ENCODE results near the gene P3R3URF. TPM values are rescaled to one million over a fixed set of nuclear protein-coding genes. Genes with fewer than 3 reads are reported as not detected.
"Not testable (repeated sequence)": the region's sequence is repeated elsewhere in the genome, so short reads cannot be mapped to it uniquely, and the experiment has no call there.

P3R3URF gene
- total RNA-seq = not detected in 2 replicates

DNA sequence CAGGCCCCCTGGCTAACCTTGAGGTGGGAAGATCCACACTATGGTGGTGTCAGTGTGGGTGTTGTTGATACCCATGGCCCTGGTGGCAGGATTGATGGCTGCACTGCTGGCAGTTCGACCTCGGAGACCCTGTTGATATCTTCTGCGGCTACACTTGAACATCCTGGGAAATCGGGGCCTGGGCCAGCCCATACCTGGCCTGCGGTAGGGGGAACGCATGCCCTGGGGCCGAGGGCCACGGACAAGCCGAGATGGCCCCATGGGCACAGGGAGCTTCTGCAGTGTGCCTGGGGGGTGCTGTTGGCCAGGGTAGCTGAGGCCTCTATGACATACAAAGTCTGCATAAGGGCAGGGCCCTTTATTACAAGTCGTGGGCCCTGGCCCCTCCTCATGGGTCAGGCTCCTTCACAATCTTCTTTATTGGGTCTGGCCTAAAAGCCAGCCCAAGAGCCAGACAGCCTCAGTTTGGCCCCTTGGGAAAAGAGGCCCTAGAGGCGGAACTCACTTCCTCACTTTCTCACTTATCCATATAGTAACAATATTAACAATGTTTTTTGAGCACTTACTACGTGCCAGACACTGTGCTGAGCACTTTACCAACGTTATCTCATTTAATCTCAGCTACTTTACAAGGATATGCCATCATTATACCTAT, at the start of gene P3R3URF:
Gene P3R3URF (minus strand): TSS at position 278 of the 655 bp plus-strand sequence. CDS start 17 bp downstream, at position 261.
- intact Hi-C loops (cut with micrococcal nuclease) = no loop called here
- DNase-seq (ENCODE audit: low spot score) = no peak
- Mint-ChIP-seq H3K4me3 (no peak within 1 kb of the TSS), H3K36me3 (ENCODE audit: low read depth) (no peaks in the 10 kb centered on the region), H3K9me3 (no peaks in the 10 kb centered on the region), H3K27ac (no peak within 1 kb of the TSS), H3K27me3 (ENCODE audit: insufficient read depth) (peaks cover 8% of the 10 kb centered on the region), H3K4me1 (ENCODE audit: low read depth) (no peaks in the 10 kb centered on the region)

DNA sequence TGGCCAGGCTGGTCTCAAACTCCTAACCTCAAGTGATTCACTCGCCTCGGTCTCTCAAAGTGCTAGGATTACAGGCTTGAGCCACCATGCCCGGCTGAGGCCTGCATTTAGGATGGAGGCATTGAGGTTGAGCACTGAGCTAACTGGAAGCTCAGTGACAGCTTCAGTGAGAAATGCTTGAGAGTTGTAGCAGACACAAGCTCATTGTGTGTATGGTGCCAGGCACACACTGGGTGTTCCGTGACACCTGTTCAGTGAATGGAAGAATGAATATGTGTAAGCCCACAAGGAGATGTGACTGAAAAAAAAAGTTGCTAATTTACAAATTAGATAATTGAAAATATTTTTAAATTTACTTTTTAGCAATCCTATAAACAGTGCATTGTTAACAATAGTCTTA, 48.7 kb upstream of the P3R3URF start:
- intact Hi-C loops (cut with micrococcal nuclease) = no loop called here
- Mint-ChIP-seq H3K27ac (no peak overlapping the region), H3K4me1 (ENCODE audit: low read depth) (no peaks in the 10 kb centered on the region), H3K36me3 (ENCODE audit: low read depth) (no peaks in the 10 kb centered on the region), H3K27me3 (ENCODE audit: insufficient read depth) (peaks cover 3% of the 10 kb centered on the region), H3K4me3 (no peak overlapping the region), H3K9me3 (no peaks in the 10 kb centered on the region)
- no peak for DNase-seq (ENCODE audit: low spot score)

- H3K36me3 Mint-ChIP-seq (ENCODE audit: low read depth) = no peaks in the 10 kb centered on the region
- no peaks in the 10 kb centered on the region for H3K4me1 Mint-ChIP-seq (ENCODE audit: low read depth)
- peaks cover 3% of the 10 kb centered on the region for H3K27me3 Mint-ChIP-seq (ENCODE audit: insufficient read depth)
- no peak overlapping the region for H3K4me3 Mint-ChIP-seq
- peak; percentile 34 for DNase-seq (ENCODE audit: low spot score)
- no peaks in the 10 kb centered on the region for H3K9me3 Mint-ChIP-seq
- H3K27ac Mint-ChIP-seq = no peak overlapping the region
- intact Hi-C loops (cut with micrococcal nuclease) = loop anchor here (1.0 kb wide), 3 partner anchors 25 to 186 kb away; partner anchors contain the start of gene POMGNT1
These were observed 47.2 kb upstream of the P3R3URF start for GRCh38 chr1:46223472-46223943.

GRCh38 chr1:46223055-46223454, 46.8 kb upstream of the P3R3URF start:
- H3K36me3 Mint-ChIP-seq (ENCODE audit: low read depth); H3K9me3 Mint-ChIP-seq; H3K27me3 Mint-ChIP-seq (ENCODE audit: insufficient read depth); H3K27ac Mint-ChIP-seq; H3K4me3 Mint-ChIP-seq; DNase-seq (ENCODE audit: low spot score); H3K4me1 Mint-ChIP-seq (ENCODE audit: low read depth): not testable (repeated sequence)
- intact Hi-C loops (cut with micrococcal nuclease) = loop anchor here (1.0 kb wide), 3 partner anchors 25 to 186 kb away; partner anchors contain the start of gene POMGNT1

DNA sequence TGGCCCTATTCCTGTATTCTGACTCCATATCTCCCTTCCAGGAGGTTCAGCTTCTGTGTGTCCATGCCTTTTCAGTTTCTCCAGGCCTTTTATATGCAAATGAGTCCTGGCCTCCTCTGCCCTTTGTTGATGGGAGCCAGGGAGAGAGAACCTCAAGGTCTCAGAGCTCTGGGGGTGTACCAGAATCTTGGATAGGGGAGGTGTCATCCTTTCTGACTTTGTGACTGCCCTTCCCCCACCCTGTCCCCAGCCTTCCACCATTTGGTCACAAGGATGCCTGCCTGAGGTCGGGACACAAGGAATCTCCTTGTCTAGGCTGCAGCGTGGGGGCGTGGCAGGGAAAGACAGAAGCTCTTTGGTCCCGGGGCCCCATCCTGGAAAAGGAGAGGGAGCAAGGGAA, 45.5 kb upstream of the P3R3URF start:
- no peak for DNase-seq (ENCODE audit: low spot score)
- H3K9me3 Mint-ChIP-seq = no peaks in the 10 kb centered on the region
- H3K27ac Mint-ChIP-seq = no peak overlapping the region
- no peaks in the 10 kb centered on the region for H3K36me3 Mint-ChIP-seq (ENCODE audit: low read depth)
- no peak overlapping the region for H3K4me3 Mint-ChIP-seq
- peaks cover 4% of the 10 kb centered on the region for H3K27me3 Mint-ChIP-seq (ENCODE audit: insufficient read depth)
- intact Hi-C loops (cut with micrococcal nuclease) = no loop called here
- no peaks in the 10 kb centered on the region for H3K4me1 Mint-ChIP-seq (ENCODE audit: low read depth)

DNA sequence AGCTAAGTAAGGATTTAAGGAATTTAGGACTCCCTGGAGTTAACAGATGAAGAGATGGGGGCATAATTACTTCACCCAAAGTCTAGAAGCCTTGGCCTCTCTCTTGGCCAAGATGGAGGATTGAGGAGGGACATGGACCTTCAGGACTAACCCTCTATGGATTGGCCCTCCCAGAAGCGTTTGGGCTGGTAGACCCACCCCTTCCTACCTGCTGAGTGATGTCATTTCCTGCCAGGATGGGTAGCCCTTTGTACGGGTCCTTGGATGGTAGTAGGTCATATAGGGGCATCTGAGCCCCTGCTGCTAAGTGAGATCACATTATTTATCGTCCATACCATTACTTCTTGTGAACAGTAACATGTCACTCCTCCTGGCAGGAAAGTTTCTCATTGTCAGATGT, 44.5 kb upstream of the P3R3URF start:
- no peak for DNase-seq (ENCODE audit: low spot score)
- H3K27me3 Mint-ChIP-seq (ENCODE audit: insufficient read depth) = peaks cover 4% of the 10 kb centered on the region

DNA sequence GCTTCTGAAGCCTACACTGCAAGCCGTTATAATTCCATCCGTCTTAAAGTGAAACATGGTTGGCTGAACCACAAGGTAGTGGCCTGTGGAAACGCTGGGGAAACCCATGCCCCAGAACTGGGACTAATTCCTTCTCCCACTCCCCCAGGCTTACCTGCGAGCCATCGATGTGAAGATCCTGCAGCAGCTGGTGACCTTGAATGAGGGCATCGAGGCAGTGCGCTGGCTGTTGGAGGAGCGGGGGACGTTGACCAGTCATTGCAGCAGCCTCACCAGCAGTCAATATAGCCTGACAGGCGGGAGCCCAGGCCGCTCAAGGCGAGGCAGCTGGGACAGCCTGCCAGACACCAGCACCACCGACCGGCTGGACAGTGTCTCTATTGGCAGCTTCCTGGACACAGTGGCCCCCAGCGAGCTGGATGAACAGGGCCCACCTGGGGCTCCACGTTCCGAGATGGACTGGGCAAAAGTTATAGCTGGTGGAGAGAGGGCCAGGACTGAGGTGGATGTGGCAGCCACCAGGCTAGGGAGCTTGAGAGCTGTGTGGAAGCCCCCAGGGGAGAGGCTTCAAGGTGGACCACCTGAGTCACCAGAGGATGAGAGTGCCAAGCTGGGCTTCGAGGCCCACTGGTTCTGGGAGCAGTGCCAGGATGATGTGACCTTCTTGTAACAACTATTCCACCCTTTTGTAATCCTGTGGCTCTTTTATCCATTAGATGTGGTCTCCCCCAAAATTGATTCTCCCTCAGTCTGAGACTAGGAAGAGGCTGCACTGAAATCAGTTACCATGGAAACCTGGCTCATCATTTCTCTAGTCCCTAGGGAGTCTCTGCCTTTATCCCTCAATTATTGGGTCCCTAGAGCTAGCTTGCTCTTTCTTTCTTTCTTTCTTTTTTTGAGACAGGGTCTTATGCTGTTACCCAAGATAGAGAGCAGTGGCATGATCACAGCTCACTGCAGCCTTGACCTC, 43.5 kb upstream of the P3R3URF start:
- no peak overlapping the region for H3K27ac Mint-ChIP-seq
- no peaks in the 10 kb centered on the region for H3K4me1 Mint-ChIP-seq (ENCODE audit: low read depth)
- no peak for DNase-seq (ENCODE audit: low spot score)
- intact Hi-C loops (cut with micrococcal nuclease) = no loop called here
- H3K36me3 Mint-ChIP-seq (ENCODE audit: low read depth) = no peaks in the 10 kb centered on the region
- no peak overlapping the region for H3K4me3 Mint-ChIP-seq
- H3K27me3 Mint-ChIP-seq (ENCODE audit: insufficient read depth) = peaks cover 4% of the 10 kb centered on the region
- no peaks in the 10 kb centered on the region for H3K9me3 Mint-ChIP-seq

More for the DNA sequence above, 44.5 kb upstream of the P3R3URF start:
- H3K4me3 Mint-ChIP-seq = no peak overlapping the region
- H3K4me1 Mint-ChIP-seq (ENCODE audit: low read depth) = no peaks in the 10 kb centered on the region
- intact Hi-C loops (cut with micrococcal nuclease) = no loop called here
- H3K9me3 Mint-ChIP-seq = no peaks in the 10 kb centered on the region
- no peaks in the 10 kb centered on the region for H3K36me3 Mint-ChIP-seq (ENCODE audit: low read depth)
- H3K27ac Mint-ChIP-seq = no peak overlapping the region

- DNase-seq (ENCODE audit: low spot score) = no peak
- no peak overlapping the region for H3K4me3 Mint-ChIP-seq
- H3K9me3 Mint-ChIP-seq = no peaks in the 10 kb centered on the region
- no peaks in the 10 kb centered on the region for H3K36me3 Mint-ChIP-seq (ENCODE audit: low read depth)
- intact Hi-C loops (cut with micrococcal nuclease) = no loop called here
- H3K27ac Mint-ChIP-seq = no peak overlapping the region
- peaks cover 4% of the 10 kb centered on the region for H3K27me3 Mint-ChIP-seq (ENCODE audit: insufficient read depth)
- no peaks in the 10 kb centered on the region for H3K4me1 Mint-ChIP-seq (ENCODE audit: low read depth)
These were observed 42.2 kb upstream of the P3R3URF start for GRCh38 chr1:46218443-46218842.

GRCh38 chr1:46215504-46215903, 39.2 kb upstream of the P3R3URF start:
- no peak overlapping the region for H3K27ac Mint-ChIP-seq
- DNase-seq (ENCODE audit: low spot score) = no peak
- intact Hi-C loops (cut with micrococcal nuclease) = no loop called here
- no peaks in the 10 kb centered on the region for H3K36me3 Mint-ChIP-seq (ENCODE audit: low read depth)
- peaks cover 2% of the 10 kb centered on the region for H3K27me3 Mint-ChIP-seq (ENCODE audit: insufficient read depth)
- H3K4me3 Mint-ChIP-seq = no peak overlapping the region
- H3K4me1 Mint-ChIP-seq (ENCODE audit: low read depth) = no peaks in the 10 kb centered on the region
- H3K9me3 Mint-ChIP-seq = no peaks in the 10 kb centered on the region

GRCh38 chr1:46211051-46211450, 34.8 kb upstream of the P3R3URF start:
- intact Hi-C loops (cut with micrococcal nuclease) = no loop called here
- Mint-ChIP-seq H3K4me1 (ENCODE audit: low read depth) (no peaks in the 10 kb centered on the region), H3K4me3 (no peak overlapping the region), H3K27me3 (ENCODE audit: insufficient read depth) (no peaks in the 10 kb centered on the region), H3K27ac (no peak overlapping the region), H3K9me3 (no peaks in the 10 kb centered on the region), H3K36me3 (ENCODE audit: low read depth) (no peaks in the 10 kb centered on the region)
- DNase-seq (ENCODE audit: low spot score) = no peak

DNA sequence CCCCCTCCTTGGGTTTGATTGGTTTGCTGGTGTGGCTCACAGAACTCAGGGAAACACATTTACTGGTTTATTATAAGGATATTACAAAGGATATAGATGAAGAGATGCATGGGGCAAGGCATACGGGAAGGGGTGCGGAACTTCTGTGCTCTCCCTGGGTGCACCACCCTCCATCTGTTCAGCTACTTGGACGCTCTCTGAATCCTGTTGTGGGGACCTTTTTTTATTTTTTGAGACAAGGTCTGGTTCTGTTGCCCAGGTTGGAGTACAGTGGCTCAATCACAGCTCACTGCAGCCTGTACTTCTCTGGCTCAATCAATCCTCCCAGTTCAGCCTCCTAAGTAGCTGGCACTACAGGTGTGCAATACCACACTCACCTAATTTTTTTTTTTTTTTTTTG, 34.3 kb upstream of the P3R3URF start:
- Mint-ChIP-seq H3K4me3 (no peak overlapping the region), H3K36me3 (ENCODE audit: low read depth) (no peaks in the 10 kb centered on the region), H3K27ac (no peak overlapping the region), H3K9me3 (no peaks in the 10 kb centered on the region), H3K4me1 (ENCODE audit: low read depth) (no peaks in the 10 kb centered on the region), H3K27me3 (ENCODE audit: insufficient read depth) (no peaks in the 10 kb centered on the region)
- no peak for DNase-seq (ENCODE audit: low spot score)
- intact Hi-C loops (cut with micrococcal nuclease) = no loop called here

DNA sequence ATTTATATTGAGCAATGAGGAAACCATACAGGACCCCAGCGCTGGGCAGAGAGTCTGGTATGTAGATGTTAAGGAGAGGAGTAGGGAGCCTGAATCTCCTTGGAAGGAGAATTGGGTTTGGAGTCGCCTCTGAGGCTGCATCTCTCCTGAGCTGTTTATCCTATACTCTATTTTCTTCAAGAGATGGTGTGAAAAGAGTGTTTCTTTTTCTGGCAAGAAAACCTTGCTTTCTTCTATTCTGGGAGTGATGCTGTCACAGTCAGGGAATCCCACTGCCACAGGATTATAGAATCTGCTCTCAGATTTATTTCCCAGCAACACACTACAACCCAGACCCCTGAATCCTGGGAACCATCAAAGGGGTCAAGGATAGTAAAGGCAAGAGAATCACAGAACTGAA, 30.1 kb upstream of the P3R3URF start:
- H3K27me3 Mint-ChIP-seq (ENCODE audit: insufficient read depth) = no peaks in the 10 kb centered on the region
- no peak overlapping the region for H3K27ac Mint-ChIP-seq
- intact Hi-C loops (cut with micrococcal nuclease) = no loop called here

DNA sequence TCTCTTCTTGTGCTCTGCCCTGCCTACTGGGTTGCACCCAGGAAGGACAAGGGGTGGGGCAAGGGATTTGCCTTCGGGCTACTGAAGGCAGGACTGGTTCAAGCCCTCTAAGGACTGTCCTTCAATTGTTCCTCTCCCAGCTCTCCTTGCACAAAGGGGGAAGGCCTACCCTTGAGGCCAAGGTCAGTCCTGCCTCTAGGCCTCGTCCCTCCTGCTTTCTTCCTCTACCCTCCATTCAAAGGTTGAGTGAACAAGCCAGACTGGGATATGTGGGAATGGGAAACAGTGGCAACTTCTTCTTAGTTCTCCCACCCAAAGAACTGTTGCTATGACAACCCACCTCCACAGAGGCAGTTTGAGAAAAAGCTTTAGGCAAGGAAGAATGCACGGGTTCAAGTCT, 29.5 kb upstream of the P3R3URF start:
- H3K27me3 Mint-ChIP-seq (ENCODE audit: insufficient read depth) = no peaks in the 10 kb centered on the region
- no peak overlapping the region for H3K27ac Mint-ChIP-seq
- peaks cover 2% of the 10 kb centered on the region for H3K36me3 Mint-ChIP-seq (ENCODE audit: low read depth)
- DNase-seq (ENCODE audit: low spot score) = no peak
- no peak overlapping the region for H3K4me3 Mint-ChIP-seq
- H3K9me3 Mint-ChIP-seq = no peaks in the 10 kb centered on the region
- H3K4me1 Mint-ChIP-seq (ENCODE audit: low read depth) = peaks cover 6% of the 10 kb centered on the region
- intact Hi-C loops (cut with micrococcal nuclease) = no loop called here

More for the DNA sequence above, 30.1 kb upstream of the P3R3URF start:
- H3K4me3 Mint-ChIP-seq = no peak overlapping the region
- peaks cover 6% of the 10 kb centered on the region for H3K4me1 Mint-ChIP-seq (ENCODE audit: low read depth)
- H3K9me3 Mint-ChIP-seq = no peaks in the 10 kb centered on the region
- peaks cover 2% of the 10 kb centered on the region for H3K36me3 Mint-ChIP-seq (ENCODE audit: low read depth)
- DNase-seq (ENCODE audit: low spot score) = no peak

Data from activated T-helper 1 cell treated with anti-CD3 and anti-CD28 coated beads, Interleukin-12 subunit alpha, Interleukin-12 subunit beta, Interleukin-2, Interleukin-4 antibody, amounts not matched to agents 30 ng/mL and 10 ng/mL and 1 ng/mL, durations not matched to agents 14 hours and 24 hours and 36 hours (primary cell).